ENCODE results near the gene CDC6.
A peak's percentile ranks its signal among the peaks of the same experiment; 100 is the strongest.

The CDC6 gene

GRCh38 chr17:40322358-40323315 lies 35.0 kb downstream of the CDC6 start:
- DNase-seq (ENCODE audit: low read depth in 1 of 2, low spot score in 1 of 2): peak; percentile 60 to 80

GRCh38 chr17:40323391-40324381 lies 36.0 kb downstream of the CDC6 start:
- DNase-seq (ENCODE audit: low read depth in 1 of 2, low spot score in 1 of 2): no peak

- no peak for DNase-seq (ENCODE audit: low read depth in 1 of 2, low spot score in 1 of 2)
These were observed 37.7 kb downstream of the CDC6 start for GRCh38 chr17:40325156-40326013.

GRCh38 chr17:40326014-40326831 lies 38.5 kb downstream of the CDC6 start:
- DNase-seq (ENCODE audit: low read depth in 1 of 2, low spot score in 1 of 2): no peak

- no peak for DNase-seq (ENCODE audit: low read depth in 1 of 2, low spot score in 1 of 2)
These were observed 39.1 kb downstream of the CDC6 start for GRCh38 chr17:40326832-40327199.

- DNase-seq (ENCODE audit: low read depth in 1 of 2, low spot score in 1 of 2): no peak
These were observed 39.6 kb downstream of the CDC6 start for GRCh38 chr17:40327244-40327729.

- DNase-seq (ENCODE audit: low read depth in 1 of 2, low spot score in 1 of 2): no peak
These were observed 40.2 kb downstream of the CDC6 start for GRCh38 chr17:40327735-40328385.

GRCh38 chr17:40328386-40328766 lies 40.7 kb downstream of the CDC6 start:
- DNase-seq (ENCODE audit: low read depth in 1 of 2, low spot score in 1 of 2): no peak

GRCh38 chr17:40329839-40330794 lies 42.4 kb downstream of the CDC6 start:
- DNase-seq (ENCODE audit: low read depth in 1 of 2, low spot score in 1 of 2): no peak

GRCh38 chr17:40330850-40331470 lies 43.3 kb downstream of the CDC6 start:
- no peak for DNase-seq (ENCODE audit: low read depth in 1 of 2, low spot score in 1 of 2)

- no peak for DNase-seq (ENCODE audit: low read depth in 1 of 2, low spot score in 1 of 2)
These were observed 44.3 kb downstream of the CDC6 start for GRCh38 chr17:40331743-40332641.

GRCh38 chr17:40333781-40334448 lies 46.2 kb downstream of the CDC6 start:
- no peak for DNase-seq (ENCODE audit: low read depth in 1 of 2, low spot score in 1 of 2)

- no peak for DNase-seq (ENCODE audit: low read depth in 1 of 2, low spot score in 1 of 2)
These were observed 47.9 kb downstream of the CDC6 start for GRCh38 chr17:40335620-40336019.

- no peak for DNase-seq (ENCODE audit: low read depth in 1 of 2, low spot score in 1 of 2)
These were observed 49.7 kb downstream of the CDC6 start for GRCh38 chr17:40337351-40337750.

GRCh38 chr17:40338058-40338457 lies 50.4 kb downstream of the CDC6 start:
- DNase-seq (ENCODE audit: low read depth in 1 of 2, low spot score in 1 of 2): no peak

All from activated CD4-positive, alpha-beta T cell treated with anti-CD3 and anti-CD28 coated beads, Interleukin-2, amount 50 U/mL, for 24 hours (primary cell).